SU-DHL-6 (cell line): Measurements from ENCODE around the gene LDHAL6B.

Source experiments
- H2AFZ ChIP-seq: fragments of 200-600 bp; sonication (generic); 2 replicates; pipeline ENCODE4 v1.6.1; 2014; ENCODE audit warnings: low read depth, mild to moderate bottlenecking, moderate library complexity, mixed read lengths, antibody characterized with exemption, low read length; ENCODE audit not compliant: severe bottlenecking
- H3F3A ChIP-seq: fragments of 200-600 bp; shearing (Covaris generic); 2 replicates; pipeline ENCODE4 v1.6.0; 2016; ENCODE audit warnings: antibody characterized with exemption, mild to moderate bottlenecking; ENCODE audit not compliant: insufficient read depth
- H3K27ac ChIP-seq: fragments of 200-600 bp; sonication (generic); 2 replicates; pipeline ENCODE4 v1.5.1; 2016; ENCODE audit warnings: low read depth, mild to moderate bottlenecking, low read length, moderate library complexity, mixed read lengths
- H3K27me3 ChIP-seq: fragments of 200-600 bp; sonication (generic), shearing (Covaris generic); 2 replicates; pipeline ENCODE4 v1.6.0; 2014; ENCODE audit warnings: mild to moderate bottlenecking, low read length
- H3K36me3 ChIP-seq: fragments of 200-600 bp; sonication (generic); 2 replicates; pipeline ENCODE4 v1.6.1; 2014; ENCODE audit warnings: mild to moderate bottlenecking, low read length, mixed read lengths
- H3K4me2 ChIP-seq: fragments of 300-600, 200-600 bp; shearing (Covaris generic), sonication (generic); 2 replicates; pipeline ENCODE4 v1.6.0; 2014; ENCODE audit warnings: low read length, low read depth, mild to moderate bottlenecking; ENCODE audit not compliant: poor library complexity, severe bottlenecking
- H3K4me3 ChIP-seq: fragments of 200-600 bp; sonication (generic); 2 replicates; pipeline ENCODE4 v1.5.1; 2014; ENCODE audit warnings: antibody characterized with exemption, low read length, mild to moderate bottlenecking, mixed read lengths; ENCODE audit not compliant: insufficient read depth, poor library complexity, severe bottlenecking
- H3K79me2 ChIP-seq: fragments of 200-600 bp; sonication (generic); 2 replicates; pipeline ENCODE4 v1.6.1; 2014; ENCODE audit warnings: mild to moderate bottlenecking, low read length, moderate library complexity; ENCODE audit not compliant: insufficient read depth
- H3K9ac ChIP-seq: fragments of 200-600 bp; sonication (generic); 2 replicates; pipeline ENCODE4 v1.7.0; 2014; ENCODE audit warnings: mild to moderate bottlenecking, low read length
- H3K9me2 ChIP-seq: fragments of 200-600 bp; sonication (generic); replicated peaks from 2 replicates; pipeline ENCODE4 v1.6.1; 2014; ENCODE audit warnings: low read length; ENCODE audit not compliant: insufficient read depth
- H3K9me3 ChIP-seq: fragments of 200-600 bp; sonication (generic); 2 replicates; pipeline ENCODE4 v1.6.1; 2014; ENCODE audit warnings: low read length, mixed read lengths; ENCODE audit not compliant: insufficient read depth
- H4K20me1 ChIP-seq: fragments of 200-600 bp; sonication (generic); 2 replicates; pipeline ENCODE4 v1.6.1; 2014; ENCODE audit warnings: low read depth, mild to moderate bottlenecking, antibody characterized with exemption, low read length, moderate library complexity, mixed read lengths
- CTCF ChIP-seq: fragments of 200-600 bp; sonication (generic); IDR thresholded peaks from one replicate; pipeline ENCODE4 v1.5.1; 2017; ENCODE audit warnings: antibody characterized with exemption, mild to moderate bottlenecking, low read length, moderate library complexity; ENCODE audit not compliant: insufficient read depth, poor library complexity, severe bottlenecking
- EZH2phosphoT487 ChIP-seq: fragments of 200-600 bp; sonication (generic), shearing (Covaris generic); conservative IDR thresholded peaks from 2 replicates; pipeline ENCODE4 v1.6.1; 2018; ENCODE audit warnings: mild to moderate bottlenecking, antibody characterized with exemption, low read length, moderate library complexity, mixed read lengths

LDHAL6B gene

GRCh38 chr15:59217876-59218498 is 11.3 kb downstream of the LDHAL6B start:
- TF ChIP-seq EZH2phosphoT487, result no peak
- TF ChIP-seq CTCF, result no peak
- Histone ChIP-seq H2AFZ (no peak overlapping the region), H3K4me2 (no peak overlapping the region)

DNA sequence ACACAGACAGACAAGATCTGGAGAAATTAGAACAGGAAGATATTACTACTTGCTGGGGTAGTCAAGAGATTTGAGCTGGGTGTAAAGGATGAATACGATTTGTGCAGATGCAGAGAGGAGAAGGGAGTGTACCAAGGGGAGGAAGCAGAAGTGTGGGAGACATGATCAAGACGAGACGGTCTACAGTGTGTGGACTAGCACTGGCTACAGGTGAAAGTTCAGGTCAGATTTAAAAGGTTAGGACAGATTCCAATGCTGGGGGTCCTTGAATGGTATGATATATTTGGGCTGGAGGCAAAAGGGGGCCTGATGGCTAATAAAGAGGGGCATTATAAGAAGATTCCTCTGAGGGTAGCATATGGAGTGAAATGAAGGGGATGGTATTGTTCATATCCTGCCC is 12.1 kb downstream of the LDHAL6B start:
- Histone ChIP-seq H3K27ac (no peak overlapping the region), H4K20me1 (no peaks in the 10 kb centered on the region), H3K4me2 (no peak overlapping the region), H3K79me2 (0 out of 2 replicates have a peak, but pooled peaks cover 6% of the 10 kb centered on the region), H3K36me3 (peaks cover 75% of the 10 kb centered on the region), H3K4me3 (no peak overlapping the region), H3K27me3 (no peaks in the 10 kb centered on the region), H3K9me3 (no peaks in the 10 kb centered on the region), H2AFZ (no peak overlapping the region), H3K9me2 (no peaks in the 10 kb centered on the region), H3K9ac (no peak overlapping the region), H3F3A (peaks cover 61% of the 10 kb centered on the region)
- no peak for TF ChIP-seq CTCF
- TF ChIP-seq EZH2phosphoT487, result no peak

More at GRCh38 chr15:59217876-59218498, 11.3 kb downstream of the LDHAL6B start:
- H3K9ac ChIP-seq, result no peak overlapping the region
- 0 out of 2 replicates have a peak, but pooled peaks cover 6% of the 10 kb centered on the region for H3K79me2 ChIP-seq
- no peak overlapping the region for H3K27ac ChIP-seq
- H3F3A ChIP-seq, result peaks cover 55% of the 10 kb centered on the region
- no peaks in the 10 kb centered on the region for H3K27me3 ChIP-seq
- H4K20me1 ChIP-seq, result no peaks in the 10 kb centered on the region
- no peak overlapping the region for H3K4me3 ChIP-seq
- no peaks in the 10 kb centered on the region for H3K9me3 ChIP-seq
- H3K36me3 ChIP-seq, result peaks cover 69% of the 10 kb centered on the region
- no peaks in the 10 kb centered on the region for H3K9me2 ChIP-seq

DNA sequence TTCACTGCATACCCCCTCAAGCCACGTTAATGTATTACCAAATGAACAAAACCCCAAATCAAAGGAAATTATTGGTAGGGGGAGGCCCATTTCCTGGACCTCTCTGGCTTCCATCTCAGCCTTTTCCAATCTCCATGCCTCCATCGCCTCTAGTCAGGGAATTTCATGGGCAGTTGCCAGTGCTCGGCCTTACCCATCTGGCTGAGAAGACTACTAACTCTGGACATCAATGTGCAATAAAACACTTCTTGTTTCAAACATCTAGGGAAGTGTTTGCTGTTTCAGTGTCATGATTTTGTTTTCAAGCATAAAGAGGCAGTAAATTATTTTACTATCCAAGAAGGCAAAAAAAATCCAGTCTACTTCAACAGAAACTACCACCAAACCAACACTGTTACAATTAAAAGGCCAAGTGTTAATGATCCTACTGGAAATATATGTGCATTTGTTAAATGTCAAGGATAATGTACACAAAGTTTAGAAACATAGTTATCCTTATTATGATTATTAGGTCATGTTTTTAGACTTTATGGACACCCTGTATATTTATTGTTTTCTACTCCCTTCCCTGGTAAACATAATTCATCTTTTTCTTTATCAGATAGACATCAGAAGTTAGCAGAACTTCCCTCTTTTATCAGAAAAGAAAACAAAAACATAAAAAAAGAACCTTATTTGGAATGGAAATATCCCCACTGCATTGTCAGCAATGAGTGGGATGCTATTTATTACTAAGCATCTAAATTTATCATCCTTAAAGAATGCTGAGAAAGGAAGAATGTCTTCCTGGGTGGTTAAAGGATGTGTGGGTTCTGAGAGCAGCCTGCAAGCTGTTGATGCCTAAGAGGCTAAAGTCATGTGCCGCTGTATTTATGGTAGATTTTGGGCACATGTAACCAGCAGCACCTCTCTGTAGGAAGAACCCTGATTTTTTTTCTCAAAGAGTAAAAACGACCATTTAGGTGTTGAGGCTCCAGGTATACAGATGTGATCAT is 15.2 kb downstream of the LDHAL6B start:
- H3K9me2 ChIP-seq, result no peaks in the 10 kb centered on the region
- H3F3A ChIP-seq, result peaks cover 54% of the 10 kb centered on the region
- no peaks in the 10 kb centered on the region for H3K9me3 ChIP-seq
- no peaks in the 10 kb centered on the region for H3K27me3 ChIP-seq
- H3K4me3 ChIP-seq, result no peak overlapping the region
- 0 out of 2 replicates have a peak, but pooled peaks cover 5% of the 10 kb centered on the region for H3K79me2 ChIP-seq
- TF ChIP-seq CTCF (no peak), EZH2phosphoT487 (no peak)
- no peak overlapping the region for H2AFZ ChIP-seq
- H3K4me2 ChIP-seq, result no peak overlapping the region
- H4K20me1 ChIP-seq, result no peaks in the 10 kb centered on the region
- H3K9ac ChIP-seq, result no peak overlapping the region
- no peak overlapping the region for H3K27ac ChIP-seq
- H3K36me3 ChIP-seq, result peaks cover 68% of the 10 kb centered on the region
